OCI-LY1 (cell line): ENCODE measurements around the gene GALNTL6.

Source experiments
- EZH2 ChIP-seq: fragments of 200-600 bp; sonication (generic), shearing (Covaris generic); IDR thresholded peaks from 2 replicates; pipeline ENCODE4 v1.8.0; 2017; ENCODE audit warnings: borderline replicate concordance, mixed run types, mild to moderate bottlenecking, antibody characterized with exemption, low read length, moderate library complexity, mixed read lengths
- TF ChIP-seq, protein P1 (sequence below): fragments of 200-600 bp; sonication (generic), shearing (Covaris generic); IDR thresholded peaks from 2 replicates; pipeline ENCODE4 v1.5.1; 2017; ENCODE audit warnings: mild to moderate bottlenecking, antibody characterized with exemption, low read length, moderate library complexity, mixed read lengths

DNA sequence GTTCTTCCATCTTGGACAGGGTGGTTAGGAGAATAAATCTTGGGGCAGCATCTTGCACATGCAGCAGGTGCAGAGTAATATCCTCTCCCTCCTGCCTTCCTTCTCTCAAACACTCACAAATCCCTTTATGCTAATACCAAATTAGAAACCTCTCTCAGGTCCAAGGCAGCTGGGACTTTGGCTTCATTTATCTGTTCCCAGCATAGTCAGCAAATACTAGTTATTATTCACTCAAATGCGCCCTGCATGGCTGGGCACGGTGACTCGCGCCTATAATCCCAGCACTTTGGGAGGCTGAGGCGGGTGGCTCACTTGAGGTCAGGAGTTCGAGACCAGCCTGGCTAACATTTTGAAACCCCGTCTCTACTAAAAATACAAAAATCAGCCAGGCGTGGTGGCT, 1199.4 kb downstream of the GALNTL6 start:
- TF ChIP-seq, protein P1, sequence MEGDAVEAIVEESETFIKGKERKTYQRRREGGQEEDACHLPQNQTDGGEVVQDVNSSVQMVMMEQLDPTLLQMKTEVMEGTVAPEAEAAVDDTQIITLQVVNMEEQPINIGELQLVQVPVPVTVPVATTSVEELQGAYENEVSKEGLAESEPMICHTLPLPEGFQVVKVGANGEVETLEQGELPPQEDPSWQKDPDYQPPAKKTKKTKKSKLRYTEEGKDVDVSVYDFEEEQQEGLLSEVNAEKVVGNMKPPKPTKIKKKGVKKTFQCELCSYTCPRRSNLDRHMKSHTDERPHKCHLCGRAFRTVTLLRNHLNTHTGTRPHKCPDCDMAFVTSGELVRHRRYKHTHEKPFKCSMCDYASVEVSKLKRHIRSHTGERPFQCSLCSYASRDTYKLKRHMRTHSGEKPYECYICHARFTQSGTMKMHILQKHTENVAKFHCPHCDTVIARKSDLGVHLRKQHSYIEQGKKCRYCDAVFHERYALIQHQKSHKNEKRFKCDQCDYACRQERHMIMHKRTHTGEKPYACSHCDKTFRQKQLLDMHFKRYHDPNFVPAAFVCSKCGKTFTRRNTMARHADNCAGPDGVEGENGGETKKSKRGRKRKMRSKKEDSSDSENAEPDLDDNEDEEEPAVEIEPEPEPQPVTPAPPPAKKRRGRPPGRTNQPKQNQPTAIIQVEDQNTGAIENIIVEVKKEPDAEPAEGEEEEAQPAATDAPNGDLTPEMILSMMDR = no peak
- no peak for TF ChIP-seq EZH2
